PC-9 (cell line): Measurements from ENCODE around the gene EML6. TPM values are rescaled to one million over a fixed set of nuclear protein-coding genes. Genes with fewer than 3 reads are reported as not detected.
A peak's percentile ranks its signal among the peaks of the same experiment; 100 is the strongest.

Experiments used
- BruUV-seq: library from RNA; stranded (reverse); fragments of 400-500 nt; replicated peaks from 2 replicates; lab custom pipeline; 2021; lab: Mats Ljungman, UMichigan
- CTCF ChIA-PET: fragments of 300-600 bp; sonication (Branson Sonifier 250); formaldehyde crosslinking; loops from one replicate; lab custom pipeline; 2022; ENCODE audit warnings: antibody characterized with exemption; lab: Charles Lee
- POLR2A ChIA-PET: fragments of 300-600 bp; sonication (Branson Sonifier 250); formaldehyde crosslinking; loops from one replicate; lab custom pipeline; 2022; ENCODE audit warnings: antibody characterized with exemption; ENCODE audit not compliant: unreplicated experiment; lab: Charles Lee
- DNase-seq, 2 experiments: peaks; one replicate each; pipeline versions ENCODE4 v3.0.0 to v3.0.0-alpha.2; 2015 to 2022; ENCODE audit warnings: mixed read lengths in 1 of 2
- H2AFZ ChIP-seq: fragments of 200-600 bp; sonication (generic); 2 replicates; pipeline ENCODE4 v1.8.1; 2017; ENCODE audit warnings: antibody characterized with exemption
- H3F3A ChIP-seq: fragments of 200-600 bp; sonication (generic); 2 replicates; pipeline ENCODE4 v1.8.1; 2017; ENCODE audit warnings: antibody characterized with exemption, mild to moderate bottlenecking, low read depth; ENCODE audit not compliant: insufficient read depth
- H3K27ac ChIP-seq: fragments of 200-600 bp; sonication (generic); 2 replicates; pipeline ENCODE4 v1.6.1; 2016; ENCODE audit warnings: mixed run types
- H3K27me3 ChIP-seq: fragments of 200-600 bp; sonication (generic); 2 replicates; pipeline ENCODE4 v1.6.1; 2016; ENCODE audit warnings: low read depth, mixed run types; ENCODE audit not compliant: insufficient read depth
- H3K36me3 ChIP-seq: fragments of 200-600 bp; sonication (generic); 2 replicates; pipeline ENCODE4 v1.6.1; 2016; ENCODE audit warnings: low read depth, mixed run types
- H3K4me1 ChIP-seq: fragments of 200-600 bp; sonication (generic); replicated peaks from 2 replicates; pipeline ENCODE4 v1.6.1; 2016; ENCODE audit warnings: mixed run types; ENCODE audit not compliant: insufficient read depth
- H3K4me2 ChIP-seq: fragments of 200-600 bp; sonication (generic); 2 replicates; pipeline ENCODE4 v1.6.1; 2017; ENCODE audit warnings: mixed run types
- H3K4me3 ChIP-seq: fragments of 200-600 bp; sonication (generic); 2 replicates; pipeline ENCODE4 v1.6.1; 2016; ENCODE audit warnings: mixed run types
- H3K79me2 ChIP-seq: fragments of 200-600 bp; sonication (generic); 2 replicates; pipeline ENCODE4 v1.6.1; 2017; ENCODE audit warnings: low read depth, mixed run types
- H3K9me2 ChIP-seq: fragments of 200-600 bp; sonication (generic); 2 replicates; pipeline ENCODE4 v1.8.1; 2017; ENCODE audit warnings: mild to moderate bottlenecking; ENCODE audit not compliant: insufficient read depth
- H3K9me3 ChIP-seq: fragments of 200-600 bp; sonication (generic); 2 replicates; pipeline ENCODE4 v1.8.1; 2016; ENCODE audit warnings: low read depth; ENCODE audit not compliant: insufficient read depth
- H4K20me1 ChIP-seq: fragments of 200-600 bp; sonication (generic); 2 replicates; pipeline ENCODE4 v1.8.1; 2017; ENCODE audit not compliant: insufficient read depth
- EZH2 ChIP-seq: fragments of 200-600 bp; sonication (generic); IDR thresholded peaks from 2 replicates; pipeline ENCODE4 v1.8.0; 2017; ENCODE audit warnings: antibody characterized with exemption, low read depth
- intact Hi-C: fragments of 100-400 bp; cut with micrococcal nuclease; formaldehyde crosslinking; loops from one replicate; pipeline ENCODE4 v1.10.0; 2022; ENCODE audit not compliant: unreplicated experiment
- total RNA-seq: library from RNA; stranded (reverse); gene quantifications from 2 replicates; pipeline ENCODE4 v1.2.3, GENCODE V29; 2021
- TF ChIP-seq, protein P1 (sequence below): fragments of 200-600 bp; sonication (generic); conservative IDR thresholded peaks from 2 replicates; pipeline ENCODE4 v1.6.1; 2017; ENCODE audit warnings: mixed run types, antibody characterized with exemption, mild to moderate bottlenecking, moderate library complexity

The EML6 gene
- total RNA-seq, 1 experiment from 2014 or later, result 3.7 TPM

DNA sequence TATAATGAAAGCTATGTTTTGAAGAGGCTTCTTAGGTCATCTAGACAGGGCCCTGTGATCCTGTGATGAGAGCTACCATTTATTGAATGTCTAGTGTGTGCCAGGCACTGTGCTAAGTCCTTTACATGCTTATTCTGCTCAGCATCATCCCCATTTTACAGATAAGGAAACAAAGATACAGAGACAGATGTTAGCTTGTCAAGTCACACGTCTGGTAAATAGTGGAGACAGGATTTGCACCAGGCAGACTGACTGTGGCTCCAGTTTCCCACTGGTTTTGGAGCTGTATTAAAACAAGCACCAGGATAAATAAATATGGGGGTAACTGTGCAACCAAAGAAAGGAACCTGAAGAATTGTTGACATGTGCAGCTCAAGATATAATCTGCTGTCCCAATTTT is 19.2 kb upstream of the EML6 start:
- Histone ChIP-seq H3F3A (peaks cover 5% of the 10 kb centered on the region; the same call in 1 of the 2 replicates), H3K27ac (no peak overlapping the region), H3K4me3 (no peak overlapping the region), H3K4me1 (no peaks in the 10 kb centered on the region), H3K9me3 (no peaks in the 10 kb centered on the region), H3K4me2 (no peak overlapping the region), H3K36me3 (no peaks in the 10 kb centered on the region), H3K79me2 (no peaks in the 10 kb centered on the region), H3K9me2 (no peaks in the 10 kb centered on the region; the same call in 1 of the 2 replicates), H3K27me3 (no peaks in the 10 kb centered on the region), H2AFZ (no peak overlapping the region), H4K20me1 (no peaks in the 10 kb centered on the region)
- TF ChIP-seq, protein P1, sequence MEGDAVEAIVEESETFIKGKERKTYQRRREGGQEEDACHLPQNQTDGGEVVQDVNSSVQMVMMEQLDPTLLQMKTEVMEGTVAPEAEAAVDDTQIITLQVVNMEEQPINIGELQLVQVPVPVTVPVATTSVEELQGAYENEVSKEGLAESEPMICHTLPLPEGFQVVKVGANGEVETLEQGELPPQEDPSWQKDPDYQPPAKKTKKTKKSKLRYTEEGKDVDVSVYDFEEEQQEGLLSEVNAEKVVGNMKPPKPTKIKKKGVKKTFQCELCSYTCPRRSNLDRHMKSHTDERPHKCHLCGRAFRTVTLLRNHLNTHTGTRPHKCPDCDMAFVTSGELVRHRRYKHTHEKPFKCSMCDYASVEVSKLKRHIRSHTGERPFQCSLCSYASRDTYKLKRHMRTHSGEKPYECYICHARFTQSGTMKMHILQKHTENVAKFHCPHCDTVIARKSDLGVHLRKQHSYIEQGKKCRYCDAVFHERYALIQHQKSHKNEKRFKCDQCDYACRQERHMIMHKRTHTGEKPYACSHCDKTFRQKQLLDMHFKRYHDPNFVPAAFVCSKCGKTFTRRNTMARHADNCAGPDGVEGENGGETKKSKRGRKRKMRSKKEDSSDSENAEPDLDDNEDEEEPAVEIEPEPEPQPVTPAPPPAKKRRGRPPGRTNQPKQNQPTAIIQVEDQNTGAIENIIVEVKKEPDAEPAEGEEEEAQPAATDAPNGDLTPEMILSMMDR, result no peak
- TF ChIP-seq EZH2, result no peak
- intact Hi-C loops, result loop anchor here (1.0 to 10.0 kb wide), 8 partner anchors 31 to 919 kb away; partner anchors contain the start of genes ASB3 and ERLEC1
- CTCF ChIA-PET, result interaction anchor here (0.5 to 3.1 kb wide), 8 partner anchors 19 to 597 kb away, joined by 3 to 25 read pairs (median 6); no protein-coding TSS in a partner anchor
- POLR2A ChIA-PET, result no interaction called here
- no peak for DNase-seq
- BruUV-seq, result no TSS peak

DNA sequence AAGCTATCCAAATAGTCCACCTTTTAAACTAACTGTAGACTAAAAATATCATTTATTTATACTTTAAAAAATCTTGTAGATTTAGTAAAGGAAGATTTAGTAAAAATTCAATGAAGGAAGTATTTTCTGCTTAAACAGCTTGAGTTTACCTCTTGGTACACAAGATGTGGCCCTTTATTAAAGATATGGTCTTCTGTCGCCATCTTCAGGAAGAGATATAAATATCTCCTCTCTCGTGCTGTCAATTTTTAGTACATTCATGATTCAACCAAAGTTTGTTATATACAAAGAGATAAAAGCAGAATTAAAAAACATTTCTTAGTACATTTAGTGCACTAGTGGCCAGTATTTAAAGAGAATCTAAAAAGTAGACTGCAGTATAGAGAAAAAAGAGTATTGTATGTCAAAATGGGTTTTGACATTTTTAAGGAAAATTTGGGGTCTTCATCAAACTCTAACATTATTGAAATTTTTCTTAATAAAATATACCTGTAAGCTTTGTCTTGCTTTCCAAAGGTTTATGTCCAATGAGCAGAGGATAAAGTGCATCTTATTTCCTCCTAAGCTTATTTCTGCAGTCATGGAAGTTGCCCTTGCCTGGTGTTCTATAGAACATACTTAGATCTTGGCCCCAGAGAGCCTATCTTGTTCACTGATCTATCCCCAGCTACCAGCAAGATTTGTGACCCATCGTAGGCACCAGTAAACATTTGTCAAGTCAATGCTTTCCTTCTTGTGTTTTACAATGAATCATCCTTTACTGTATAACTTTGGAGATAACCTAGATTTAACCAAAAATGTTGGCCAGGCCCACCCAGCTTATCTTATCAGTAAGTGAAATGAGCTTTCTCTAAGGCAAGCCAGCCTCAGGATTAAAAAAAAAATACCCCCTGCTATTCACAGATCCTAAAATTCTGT is 18.5 kb upstream of the EML6 start:
- Histone ChIP-seq H3F3A (peaks cover 5% of the 10 kb centered on the region; the same call in 1 of the 2 replicates), H3K4me2 (no peak overlapping the region), H3K36me3 (no peaks in the 10 kb centered on the region), H3K79me2 (no peaks in the 10 kb centered on the region), H3K4me3 (no peak overlapping the region), H4K20me1 (no peaks in the 10 kb centered on the region), H3K27me3 (no peaks in the 10 kb centered on the region), H3K27ac (no peak overlapping the region), H3K9me2 (no peaks in the 10 kb centered on the region; the same call in 1 of the 2 replicates), H2AFZ (no peak overlapping the region), H3K9me3 (no peaks in the 10 kb centered on the region), H3K4me1 (no peaks in the 10 kb centered on the region)
- no TSS peak for BruUV-seq
- CTCF ChIA-PET, result interaction anchor here (0.5 to 3.1 kb wide), 10 partner anchors 18 to 598 kb away, joined by 3 to 25 read pairs (median 6); no protein-coding TSS in a partner anchor
- DNase-seq, result peak in 1 of 2 experiments; percentile 52
- TF ChIP-seq, protein P1, result peak; percentile 91
- TF ChIP-seq EZH2, result no peak
- POLR2A ChIA-PET, result interaction anchor here (0.7 kb wide), 1 partner anchor 527 kb away, joined by 4 read pairs; the partner anchor contains the start of genes CLHC1 and RPS27A
- intact Hi-C loops, result loop anchor here (1.0 to 10.0 kb wide), 8 partner anchors 32 to 920 kb away; partner anchors contain the start of genes ASB3 and ERLEC1

DNA sequence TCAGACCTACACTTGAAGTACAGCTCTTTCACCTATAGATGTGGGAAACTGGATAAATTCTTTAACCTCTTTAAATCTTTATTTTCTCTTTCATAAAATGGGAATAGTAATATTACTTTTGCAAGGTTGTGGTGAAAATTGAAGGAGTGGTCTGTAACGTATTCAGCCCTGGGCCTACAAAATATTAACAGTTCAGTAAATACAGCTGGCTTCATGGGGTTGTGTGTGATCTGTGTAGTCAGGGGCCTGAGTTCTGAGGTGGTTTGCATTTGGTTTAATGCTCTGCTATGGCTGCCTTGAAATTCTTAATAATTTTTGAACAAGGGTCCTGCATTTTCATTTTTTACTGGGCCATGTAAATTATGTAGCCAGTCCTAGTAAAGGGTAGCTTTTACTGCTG is 16.8 kb upstream of the EML6 start:
- Histone ChIP-seq H4K20me1 (no peaks in the 10 kb centered on the region), H3K9me3 (no peaks in the 10 kb centered on the region), H2AFZ (no peak overlapping the region), H3F3A (peaks cover 5% of the 10 kb centered on the region; the same call in 1 of the 2 replicates), H3K4me2 (no peak overlapping the region), H3K9me2 (no peaks in the 10 kb centered on the region), H3K4me1 (no peaks in the 10 kb centered on the region), H3K36me3 (no peaks in the 10 kb centered on the region), H3K79me2 (no peaks in the 10 kb centered on the region), H3K27me3 (no peaks in the 10 kb centered on the region), H3K4me3 (no peak overlapping the region), H3K27ac (no peak overlapping the region)
- no peak for DNase-seq
- TF ChIP-seq, protein P1, result no peak
- TF ChIP-seq EZH2, result no peak
- ChIA-PET POLR2A (no interaction called here), CTCF (no interaction called here)
- intact Hi-C loops, result loop anchor here (10.0 kb wide), 2 partner anchors 802 to 922 kb away; partner anchors contain the start of genes ASB3 and ERLEC1
- no TSS peak for BruUV-seq
